Activated gamma-delta T cell treated with Interleukin-2 at 50 U/mL for 16 hours (primary cell): ENCODE data around the gene TMLHE.
"Not testable (repeated sequence)": the region's sequence is repeated elsewhere in the genome, so short reads cannot be mapped to it uniquely, and the experiment has no call there.

Source experiments
- DNase-seq: peaks from one replicate; pipeline ENCODE4 v3.0.0-alpha.2; 2020

TMLHE gene

GRCh38 chrX:155491421-155491820 lies 121.3 kb downstream of the TMLHE start:
- DNase-seq = not testable (repeated sequence)

- not testable (repeated sequence) for DNase-seq
Observed at GRCh38 chrX:155477136-155477535, 135.6 kb downstream of the TMLHE start.

- DNase-seq = not testable (repeated sequence)
Observed at GRCh38 chrX:155466269-155466938, 146.3 kb downstream of the TMLHE start.

- DNase-seq = not testable (repeated sequence)
Observed at GRCh38 chrX:155460501-155460900, 152.3 kb downstream of the TMLHE start.

GRCh38 chrX:155458471-155458870 lies 154.3 kb downstream of the TMLHE start, which contains the start of gene F8A3:
Gene F8A3 (minus strand): TSS chrX:155458620. CDS start chrX:155458600, 20 bp downstream.
- DNase-seq = not testable (repeated sequence)

GRCh38 chrX:155457761-155458447 lies 154.8 kb downstream of the TMLHE start:
- DNase-seq = not testable (repeated sequence)

GRCh38 chrX:155441097-155441496 lies 171.7 kb downstream of the TMLHE start:
- DNase-seq = no peak
